Chondrocyte (in vitro differentiated cells): Measurements from ENCODE around the gene NEDD4L. TPM values are rescaled to one million over a fixed set of nuclear protein-coding genes. Genes with fewer than 3 reads are reported as not detected.

ENCODE experiments used
- DNase-seq: peaks from one replicate; pipeline ENCODE4 v3.0.0; 2021; ENCODE audit warnings: mixed read lengths, low spot score
- H3K27ac Mint-ChIP-seq: one replicate; pipeline ENCODE4 v1.8.0; 2021; ENCODE audit warnings: mild to moderate bottlenecking, moderate library complexity, mixed read lengths; ENCODE audit not compliant: unreplicated experiment
- H3K27me3 Mint-ChIP-seq: 2 replicates; pipeline ENCODE4 v1.8.0; 2021; ENCODE audit warnings: low read depth, mixed read lengths
- H3K36me3 Mint-ChIP-seq: 2 replicates; pipeline ENCODE4 v1.8.0; 2021; ENCODE audit warnings: low read depth, mixed read lengths
- H3K4me1 Mint-ChIP-seq: 2 replicates; pipeline ENCODE4 v1.8.0; 2021; ENCODE audit warnings: low read depth, mild to moderate bottlenecking, mixed read lengths
- H3K4me3 Mint-ChIP-seq: one replicate; pipeline ENCODE4 v1.8.0; 2021; ENCODE audit warnings: mild to moderate bottlenecking, moderate library complexity, mixed read lengths; ENCODE audit not compliant: unreplicated experiment
- H3K9me3 Mint-ChIP-seq: 2 replicates; pipeline ENCODE4 v1.8.0; 2021; ENCODE audit warnings: low read depth, mixed read lengths
- total RNA-seq: library from RNA; stranded (reverse); gene quantifications from 3 replicates; pipeline ENCODE4 v1.2.1, GENCODE V29; 2021
- TF ChIP-seq, protein P1 (sequence below): fragments of 200-600 bp; sonication (generic); IDR thresholded peaks from 2 replicates; pipeline ENCODE4 v1.5.0; 2021; ENCODE audit warnings: antibody characterized with exemption, mild to moderate bottlenecking, moderate library complexity

NEDD4L gene
- total RNA-seq, 1 donor from 2014 or later: 25.8 TPM

DNA sequence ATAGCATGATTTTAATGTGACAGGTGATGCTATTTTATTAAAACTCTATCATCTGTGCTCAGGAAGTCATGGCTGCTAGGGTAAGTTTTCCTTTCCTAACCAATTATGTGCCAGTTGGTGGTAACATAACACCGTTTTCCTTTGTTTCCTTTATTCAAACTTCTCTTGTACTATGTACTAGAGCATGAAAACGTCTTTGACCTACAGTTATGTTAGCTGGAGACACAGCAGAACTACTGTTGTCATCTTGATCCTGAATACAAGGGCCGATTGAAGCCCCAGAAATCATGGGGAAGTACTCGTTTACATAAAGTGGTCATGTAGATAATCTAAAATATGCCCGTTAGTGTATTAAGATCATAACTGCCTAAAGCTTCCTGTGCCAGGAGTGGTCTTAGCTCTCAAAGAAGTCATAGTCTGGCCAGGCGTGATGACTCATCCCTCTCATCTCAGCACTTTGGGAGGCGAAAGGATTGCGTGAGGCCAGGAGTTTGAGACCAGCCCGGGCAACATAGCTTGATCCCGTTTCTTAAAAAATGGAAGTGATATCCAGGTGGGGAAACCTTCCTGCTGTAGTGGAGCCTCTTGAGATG, 20.5 kb downstream of the NEDD4L start:
- Mint-ChIP-seq H3K36me3 (no peaks in the 10 kb centered on the region), H3K27me3 (no peaks in the 10 kb centered on the region), H3K27ac (no peak overlapping the region), H3K9me3 (no peaks in the 10 kb centered on the region), H3K4me1 (no peaks in the 10 kb centered on the region), H3K4me3 (no peak overlapping the region)
- DNase-seq: no peak
- TF ChIP-seq, protein P1, sequence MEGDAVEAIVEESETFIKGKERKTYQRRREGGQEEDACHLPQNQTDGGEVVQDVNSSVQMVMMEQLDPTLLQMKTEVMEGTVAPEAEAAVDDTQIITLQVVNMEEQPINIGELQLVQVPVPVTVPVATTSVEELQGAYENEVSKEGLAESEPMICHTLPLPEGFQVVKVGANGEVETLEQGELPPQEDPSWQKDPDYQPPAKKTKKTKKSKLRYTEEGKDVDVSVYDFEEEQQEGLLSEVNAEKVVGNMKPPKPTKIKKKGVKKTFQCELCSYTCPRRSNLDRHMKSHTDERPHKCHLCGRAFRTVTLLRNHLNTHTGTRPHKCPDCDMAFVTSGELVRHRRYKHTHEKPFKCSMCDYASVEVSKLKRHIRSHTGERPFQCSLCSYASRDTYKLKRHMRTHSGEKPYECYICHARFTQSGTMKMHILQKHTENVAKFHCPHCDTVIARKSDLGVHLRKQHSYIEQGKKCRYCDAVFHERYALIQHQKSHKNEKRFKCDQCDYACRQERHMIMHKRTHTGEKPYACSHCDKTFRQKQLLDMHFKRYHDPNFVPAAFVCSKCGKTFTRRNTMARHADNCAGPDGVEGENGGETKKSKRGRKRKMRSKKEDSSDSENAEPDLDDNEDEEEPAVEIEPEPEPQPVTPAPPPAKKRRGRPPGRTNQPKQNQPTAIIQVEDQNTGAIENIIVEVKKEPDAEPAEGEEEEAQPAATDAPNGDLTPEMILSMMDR: no peak

DNA sequence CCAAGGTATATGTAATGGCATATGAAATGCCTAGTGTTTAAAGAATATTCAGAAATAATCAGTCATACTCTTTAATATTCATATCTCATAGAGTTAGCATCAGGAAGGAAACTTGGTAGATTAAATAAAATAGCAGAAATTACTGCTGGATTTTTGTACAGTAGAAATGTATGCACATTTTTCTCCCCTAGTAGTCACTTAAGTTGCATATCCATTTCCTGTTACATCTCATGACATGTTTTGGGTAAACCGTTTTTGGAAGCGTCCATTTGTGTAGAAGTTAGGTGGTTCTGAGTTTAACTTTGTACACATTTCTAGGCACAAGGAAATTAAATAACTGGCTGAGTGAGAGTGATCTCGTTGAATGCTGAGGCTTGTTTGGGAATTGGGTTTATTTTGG, 21.9 kb downstream of the NEDD4L start:
- H3K27me3 Mint-ChIP-seq: no peaks in the 10 kb centered on the region
- no peaks in the 10 kb centered on the region for H3K4me1 Mint-ChIP-seq
- H3K36me3 Mint-ChIP-seq: no peaks in the 10 kb centered on the region
- no peak overlapping the region for H3K27ac Mint-ChIP-seq
- no peak overlapping the region for H3K4me3 Mint-ChIP-seq
- H3K9me3 Mint-ChIP-seq: no peaks in the 10 kb centered on the region
- TF ChIP-seq, protein P1: no peak
- no peak for DNase-seq

- TF ChIP-seq, protein P1: no peak
- Mint-ChIP-seq H3K4me1 (no peaks in the 10 kb centered on the region), H3K36me3 (no peaks in the 10 kb centered on the region), H3K27me3 (no peaks in the 10 kb centered on the region), H3K9me3 (no peaks in the 10 kb centered on the region), H3K4me3 (no peak overlapping the region), H3K27ac (no peak overlapping the region)
- DNase-seq: no peak
Measured at GRCh38 chr18:58067601-58068000, 23.6 kb downstream of the NEDD4L start.

DNA sequence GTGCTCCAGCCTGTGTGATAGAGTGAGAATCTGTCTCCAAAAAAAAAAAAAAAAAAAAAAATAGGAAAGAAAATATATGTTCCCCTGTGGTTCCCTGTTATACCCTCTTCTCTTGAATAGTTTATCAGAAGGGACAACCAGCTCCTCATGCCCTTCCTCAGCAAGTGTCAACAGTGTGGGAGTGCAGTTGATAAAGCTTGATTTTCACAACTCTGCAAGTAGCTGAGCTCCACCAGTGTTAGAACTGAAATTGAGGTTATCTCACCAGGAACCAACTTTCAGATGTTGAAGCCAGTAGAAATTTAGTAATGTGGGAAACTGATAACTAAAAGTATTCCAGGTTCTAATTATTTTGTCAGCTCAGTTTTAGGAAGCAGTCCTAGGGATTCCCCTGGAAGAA, 25.1 kb downstream of the NEDD4L start:
- TF ChIP-seq, protein P1: no peak
- H3K27me3 Mint-ChIP-seq: no peaks in the 10 kb centered on the region
- DNase-seq: no peak
- H3K4me3 Mint-ChIP-seq: no peak overlapping the region
- no peaks in the 10 kb centered on the region for H3K9me3 Mint-ChIP-seq
- H3K36me3 Mint-ChIP-seq: no peaks in the 10 kb centered on the region
- H3K4me1 Mint-ChIP-seq: no peaks in the 10 kb centered on the region
- no peak overlapping the region for H3K27ac Mint-ChIP-seq

- no peak for DNase-seq
- TF ChIP-seq, protein P1: no peak
- Mint-ChIP-seq H3K36me3 (no peaks in the 10 kb centered on the region), H3K9me3 (no peaks in the 10 kb centered on the region), H3K4me1 (no peaks in the 10 kb centered on the region), H3K4me3 (no peak overlapping the region), H3K27me3 (no peaks in the 10 kb centered on the region), H3K27ac (no peak overlapping the region)
Measured at GRCh38 chr18:58069721-58070292, 25.8 kb downstream of the NEDD4L start.
